HG02623 (cell line): Measurements from ENCODE around the gene PPHLN1.

Experiments used
- ATAC-seq: cut with Tn5 transposase; IDR thresholded peaks from one replicate; pipeline ENCODE4 v1.9.1; 2021; ENCODE audit warnings: moderate library complexity; ENCODE audit not compliant: unreplicated experiment

The PPHLN1 gene

GRCh38 chr12:42432517-42433140 is 106.7 kb downstream of the PPHLN1 start:
- ATAC-seq: no peak

GRCh38 chr12:42440608-42441007 is 114.6 kb downstream of the PPHLN1 start:
- ATAC-seq: no peak

GRCh38 chr12:42442311-42442759 is 116.4 kb downstream of the PPHLN1 start:
- no peak for ATAC-seq

- no peak for ATAC-seq
These were observed 116.9 kb downstream of the PPHLN1 start for GRCh38 chr12:42442888-42443287.

GRCh38 chr12:42444192-42444943 is 118.4 kb downstream of the PPHLN1 start:
- ATAC-seq: no peak

GRCh38 chr12:42445891-42446290 is 119.9 kb downstream of the PPHLN1 start:
- ATAC-seq: no peak

- no peak for ATAC-seq
These were observed 120.8 kb downstream of the PPHLN1 start for GRCh38 chr12:42446761-42447160.

- no peak for ATAC-seq
These were observed 121.4 kb downstream of the PPHLN1 start for GRCh38 chr12:42447371-42447786.

- ATAC-seq: no peak
These were observed 122.9 kb downstream of the PPHLN1 start for GRCh38 chr12:42448841-42449240.

- no peak for ATAC-seq
These were observed 124.3 kb downstream of the PPHLN1 start for GRCh38 chr12:42450248-42450647.

GRCh38 chr12:42458575-42458974 is 132.6 kb downstream of the PPHLN1 start:
- no peak for ATAC-seq

- ATAC-seq: no peak
These were observed 133.4 kb downstream of the PPHLN1 start for GRCh38 chr12:42459336-42459847.

- no peak for ATAC-seq
These were observed 136.5 kb downstream of the PPHLN1 start for GRCh38 chr12:42462486-42462885.

- ATAC-seq: no peak
These were observed 137.7 kb downstream of the PPHLN1 start for GRCh38 chr12:42463671-42464070.

- ATAC-seq: no peak
These were observed 142.4 kb downstream of the PPHLN1 start for GRCh38 chr12:42468341-42468821.

GRCh38 chr12:42468921-42469320 is 143.0 kb downstream of the PPHLN1 start:
- ATAC-seq: no peak

GRCh38 chr12:42469355-42470175 is 143.6 kb downstream of the PPHLN1 start:
- peak; percentile 97 for ATAC-seq

- no peak for ATAC-seq
These were observed 146.4 kb downstream of the PPHLN1 start for GRCh38 chr12:42472376-42472775.

GRCh38 chr12:42473130-42473529 is 147.2 kb downstream of the PPHLN1 start:
- no peak for ATAC-seq

GRCh38 chr12:42473561-42473960 is 147.6 kb downstream of the PPHLN1 start:
- no peak for ATAC-seq

GRCh38 chr12:42474391-42474790 is 148.4 kb downstream of the PPHLN1 start:
- no peak for ATAC-seq
